CD4-positive, alpha-beta T cell treated with Interleukin-6 for 4 hours (primary cell): ENCODE data around the gene RNASE8.

Source experiments
- DNase-seq: peaks from one replicate; pipeline ENCODE4 v3.0.0-alpha.2; 2020; ENCODE audit warnings: mixed read lengths

Gene RNASE8

DNA sequence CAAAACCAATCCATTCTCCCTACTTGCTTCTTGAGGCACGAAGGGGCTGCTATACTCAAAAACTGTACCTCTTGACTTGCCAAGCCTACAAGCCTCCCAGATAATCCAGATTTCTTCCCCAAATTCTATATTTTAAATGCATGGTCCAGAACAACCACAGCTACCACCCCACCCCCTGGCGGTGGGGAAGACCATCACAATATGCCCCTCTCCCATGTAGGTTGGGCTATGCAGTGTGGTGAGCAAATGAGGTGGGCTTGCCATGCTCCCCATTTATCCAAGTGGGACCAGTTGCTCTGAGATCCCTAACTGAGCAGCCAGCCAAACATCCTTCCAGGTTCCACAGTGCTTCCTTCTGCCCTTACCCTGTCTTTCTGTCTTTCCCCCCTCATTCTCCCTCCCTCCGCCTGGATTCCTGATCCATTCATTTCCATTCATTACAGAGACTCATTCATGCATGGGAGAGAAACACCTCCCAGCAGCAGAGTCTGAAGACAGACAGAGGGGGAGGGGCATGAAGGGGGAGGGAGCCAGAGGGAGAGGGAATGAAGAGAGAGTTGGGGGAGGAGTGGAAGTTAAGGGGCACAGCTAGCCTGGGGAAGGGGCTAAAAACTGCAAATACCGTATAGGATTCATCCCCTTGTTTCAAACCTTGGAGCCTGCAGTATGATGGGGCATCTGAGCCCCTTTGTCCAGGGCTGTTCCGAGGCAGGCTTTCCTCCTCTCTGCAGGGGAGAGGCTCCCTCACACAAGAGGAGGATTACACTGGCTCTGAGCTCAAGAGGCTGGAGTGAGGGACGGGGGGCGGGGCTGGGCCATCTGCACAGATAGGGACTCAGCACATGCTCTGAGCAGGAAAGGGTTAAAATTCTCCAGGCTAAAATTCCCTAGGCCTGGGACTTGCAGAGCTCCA lies 36.4 kb downstream of the RNASE8 start:
- no peak for DNase-seq

DNA sequence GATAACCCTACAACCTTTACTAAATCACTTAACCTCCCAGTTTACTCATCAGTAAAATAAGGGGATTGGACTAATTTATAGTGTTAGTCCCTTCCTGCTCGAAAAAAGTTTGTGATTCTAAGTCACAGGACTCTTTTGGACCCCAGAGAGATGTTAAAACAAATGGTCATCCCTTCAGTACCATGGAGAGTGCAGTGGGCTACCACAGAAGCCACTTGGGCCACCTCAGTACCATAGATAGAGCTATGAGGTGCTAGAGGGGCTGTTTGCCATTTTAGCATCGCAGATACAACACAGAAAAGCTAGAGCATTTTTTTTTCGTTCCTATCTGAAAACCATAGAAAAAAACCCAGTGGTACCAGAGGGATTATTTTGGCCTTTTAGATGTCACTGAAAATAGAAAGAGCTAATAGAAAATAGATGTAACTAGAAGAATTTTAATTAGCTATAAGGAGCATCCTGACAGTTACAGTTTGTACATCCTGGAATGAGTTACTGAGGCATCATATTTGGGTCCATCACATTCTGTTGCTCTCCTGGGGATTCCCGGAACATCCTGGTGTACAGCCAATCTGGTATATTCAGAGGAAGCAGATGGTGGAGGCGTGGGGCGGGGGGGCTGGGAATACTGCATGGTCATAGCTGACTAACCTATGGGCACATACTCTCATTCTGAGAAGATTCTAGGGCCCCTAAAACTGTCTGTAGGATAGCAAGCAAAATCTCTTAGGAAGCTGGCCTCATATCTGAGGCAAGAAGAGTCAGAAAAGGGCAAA lies 38.0 kb downstream of the RNASE8 start:
- no peak for DNase-seq

DNA sequence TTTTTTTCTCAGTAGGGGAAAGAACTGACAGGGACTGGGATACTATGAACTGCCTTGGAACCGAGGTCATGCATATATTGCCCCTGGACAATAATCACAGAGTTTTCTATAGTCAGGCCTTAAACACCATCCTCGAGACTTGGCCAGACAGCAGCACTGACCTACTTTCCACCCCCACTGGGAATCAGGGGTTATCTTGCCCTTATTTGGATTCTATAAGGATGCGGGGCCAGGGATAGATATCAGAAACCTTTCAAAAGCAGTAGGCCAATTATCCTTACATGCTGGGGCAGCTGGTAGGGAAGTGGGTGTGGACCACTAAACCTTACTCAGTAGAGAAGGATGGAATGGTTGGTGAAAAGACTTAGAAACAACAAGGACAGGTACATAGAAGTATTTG lies 38.8 kb downstream of the RNASE8 start:
- DNase-seq = no peak

DNA sequence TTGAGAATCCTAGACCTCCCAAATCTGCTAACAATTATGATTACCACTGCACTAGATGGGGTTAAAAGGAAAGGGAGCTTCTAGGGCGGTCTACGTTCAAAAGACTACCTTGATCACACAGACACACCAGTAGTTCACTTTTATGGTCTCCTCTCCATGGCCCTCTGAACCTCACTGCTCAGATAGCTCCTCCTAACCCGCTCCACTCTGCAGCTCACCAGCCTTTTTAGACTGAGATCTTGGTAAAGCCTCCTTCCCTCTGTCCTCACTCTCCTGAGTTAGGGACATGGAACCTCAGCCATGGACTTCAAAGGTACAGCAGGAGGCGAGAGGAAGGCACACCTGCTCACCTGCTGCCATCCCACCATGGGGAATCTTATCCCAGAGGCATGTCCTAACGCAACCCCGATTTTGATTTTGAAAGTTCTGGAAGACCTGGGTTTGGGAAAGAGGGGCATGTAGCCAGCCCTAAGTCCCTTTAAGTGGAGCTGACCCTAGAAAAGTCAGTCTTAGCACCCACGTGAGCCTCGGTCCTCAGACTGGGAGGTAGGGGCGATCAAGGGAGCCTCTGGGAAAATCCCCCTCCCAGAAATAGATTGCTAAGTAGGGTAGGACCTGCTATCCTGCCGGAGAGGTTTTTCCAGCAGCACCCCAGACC lies 39.5 kb downstream of the RNASE8 start:
- no peak for DNase-seq

DNA sequence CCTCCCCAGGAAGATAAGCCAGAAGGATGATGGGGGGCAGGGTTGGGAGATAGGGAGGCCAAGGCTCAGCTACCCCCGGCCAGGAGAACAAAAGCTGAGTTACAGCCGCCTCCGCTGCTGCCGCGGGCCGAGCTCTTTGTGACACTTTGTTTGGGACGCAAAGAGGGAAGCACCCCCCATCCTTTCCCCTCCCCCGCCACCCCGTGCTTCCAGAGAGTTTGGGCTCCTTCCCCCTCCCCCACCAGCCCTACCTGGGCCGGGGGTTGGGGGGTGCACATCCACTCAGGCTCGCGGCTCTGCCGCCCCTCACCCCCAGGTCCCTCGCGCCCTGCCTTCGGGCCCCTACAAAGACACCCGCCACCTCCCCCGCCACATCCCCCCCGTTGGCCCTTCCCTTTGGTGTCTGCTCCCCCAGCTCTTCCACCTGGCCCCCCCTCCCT lies 40.0 kb downstream of the RNASE8 start:
- peak; percentile 39 for DNase-seq

DNA sequence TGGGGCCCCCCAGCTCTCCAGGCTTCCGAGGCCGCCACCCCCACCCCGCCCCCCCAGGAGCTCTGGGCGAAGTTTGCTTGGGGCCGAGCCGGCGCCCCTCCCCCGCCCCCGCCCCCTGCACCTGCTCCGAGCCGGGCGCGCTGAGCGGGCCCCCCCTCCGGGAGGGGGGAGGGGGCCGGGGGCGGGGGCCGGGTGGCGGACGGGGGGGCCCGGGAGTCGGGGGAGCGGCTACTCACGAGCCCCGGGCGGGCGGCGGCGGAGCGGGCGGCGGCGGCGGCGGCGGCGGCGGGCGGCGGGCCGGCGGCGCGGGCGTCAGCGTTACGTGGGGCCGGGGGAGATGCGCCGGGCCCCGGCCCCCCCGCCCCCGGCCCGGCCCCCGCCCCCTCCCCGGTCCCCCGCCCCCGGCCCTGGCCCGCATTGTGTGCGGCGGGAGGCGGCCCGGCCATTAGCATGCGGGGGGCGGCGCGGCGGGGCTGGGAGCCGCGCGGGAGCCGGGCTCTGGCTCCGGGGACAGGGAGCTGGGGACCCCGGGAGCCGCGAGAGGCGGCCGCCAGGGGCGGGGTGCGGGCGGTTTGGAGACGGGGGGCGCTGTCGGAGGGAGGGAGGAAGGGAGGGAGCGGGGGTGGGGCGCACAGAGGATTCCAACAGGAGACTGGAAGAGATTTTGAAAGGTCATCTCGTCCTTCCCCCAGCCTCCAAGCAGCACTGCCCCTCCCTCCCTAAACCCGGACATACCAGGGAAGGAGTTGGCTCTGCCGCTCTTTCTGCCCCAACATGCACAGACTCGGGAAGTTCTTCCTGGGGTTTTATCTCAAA lies 40.7 kb downstream of the RNASE8 start, which contains the start of gene ZNF219:
Gene ZNF219 (minus strand): TSS at position 580 of the 816 bp plus-strand sequence. CDS start 5,064 bp downstream, outside the sequence.
- peak; percentile 47 for DNase-seq

DNA sequence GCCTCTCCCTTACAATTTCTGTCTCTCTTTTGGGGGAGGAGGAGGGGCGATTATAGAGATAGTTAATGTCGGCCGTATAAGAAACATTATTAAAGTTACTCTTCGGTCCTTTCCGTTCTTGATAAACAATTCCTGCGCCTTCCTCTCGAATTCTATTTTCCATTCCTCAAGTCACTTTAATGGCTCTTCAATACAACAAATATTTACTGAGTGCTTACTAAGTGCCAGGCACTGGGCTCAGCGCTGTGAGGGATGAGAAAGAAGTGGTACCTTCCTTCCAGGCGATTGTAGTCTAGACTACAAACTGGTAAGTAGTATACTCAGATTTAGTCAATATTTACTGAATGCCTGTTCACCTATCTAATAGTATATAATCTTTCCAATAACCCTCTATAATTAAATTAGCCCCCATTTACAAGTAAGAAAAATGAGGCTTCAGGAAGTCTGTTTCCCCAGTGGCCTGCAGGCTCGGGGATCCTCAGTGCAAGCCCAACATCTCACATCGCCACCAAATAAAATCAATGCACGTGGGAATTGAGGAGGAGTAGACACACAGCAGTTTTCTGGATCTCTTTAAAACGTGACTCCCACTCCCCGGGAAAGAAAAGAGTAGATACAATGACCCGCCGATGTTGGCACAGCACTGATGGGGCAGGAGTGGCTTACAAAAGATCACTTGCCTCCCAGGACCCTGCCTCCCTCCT lies 41.4 kb downstream of the RNASE8 start:
- DNase-seq = no peak

DNA sequence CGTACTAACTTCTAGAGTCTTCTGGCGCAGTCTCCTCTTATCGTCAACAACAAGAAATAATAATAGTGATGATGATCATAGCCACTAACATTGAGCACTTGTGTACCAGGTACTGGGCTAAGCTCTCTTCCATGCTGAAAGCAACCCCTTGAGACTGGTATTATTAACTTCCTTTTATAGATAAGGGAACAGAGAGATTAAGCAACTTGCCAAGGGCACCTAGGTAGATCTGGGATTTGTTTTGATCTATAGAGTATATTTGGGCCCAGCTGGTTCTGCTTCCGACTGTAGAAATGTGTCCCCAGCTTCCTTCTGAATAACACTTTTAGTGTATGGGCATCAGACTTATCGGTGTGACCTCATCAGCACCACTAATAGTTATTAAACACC lies 42.0 kb downstream of the RNASE8 start:
- no peak for DNase-seq

DNA sequence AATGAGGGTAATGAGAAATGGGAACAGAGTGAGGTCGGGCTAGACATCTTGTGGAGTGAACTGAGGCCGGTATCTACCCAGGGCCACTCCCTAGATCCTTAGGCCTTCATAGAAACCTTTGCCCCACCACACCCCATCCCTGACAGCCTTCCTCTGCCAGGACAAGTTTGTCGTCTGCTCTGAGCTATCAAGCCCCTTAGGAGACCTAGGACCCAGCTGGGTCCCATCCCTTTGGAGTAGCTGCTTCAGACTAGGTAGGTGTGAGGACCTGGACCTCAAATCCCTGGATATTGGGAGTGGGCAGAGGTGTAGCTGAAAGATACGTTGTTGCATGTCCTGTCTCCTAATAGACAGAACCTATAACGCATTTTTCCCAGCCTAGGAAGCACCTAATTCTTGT lies 43.3 kb downstream of the RNASE8 start, which contains the start of gene TMEM253:
Gene TMEM253 (plus strand): TSS at position 136 of the 400 bp plus-strand sequence. CDS start 278 bp downstream, outside the sequence.
- DNase-seq = no peak

DNA sequence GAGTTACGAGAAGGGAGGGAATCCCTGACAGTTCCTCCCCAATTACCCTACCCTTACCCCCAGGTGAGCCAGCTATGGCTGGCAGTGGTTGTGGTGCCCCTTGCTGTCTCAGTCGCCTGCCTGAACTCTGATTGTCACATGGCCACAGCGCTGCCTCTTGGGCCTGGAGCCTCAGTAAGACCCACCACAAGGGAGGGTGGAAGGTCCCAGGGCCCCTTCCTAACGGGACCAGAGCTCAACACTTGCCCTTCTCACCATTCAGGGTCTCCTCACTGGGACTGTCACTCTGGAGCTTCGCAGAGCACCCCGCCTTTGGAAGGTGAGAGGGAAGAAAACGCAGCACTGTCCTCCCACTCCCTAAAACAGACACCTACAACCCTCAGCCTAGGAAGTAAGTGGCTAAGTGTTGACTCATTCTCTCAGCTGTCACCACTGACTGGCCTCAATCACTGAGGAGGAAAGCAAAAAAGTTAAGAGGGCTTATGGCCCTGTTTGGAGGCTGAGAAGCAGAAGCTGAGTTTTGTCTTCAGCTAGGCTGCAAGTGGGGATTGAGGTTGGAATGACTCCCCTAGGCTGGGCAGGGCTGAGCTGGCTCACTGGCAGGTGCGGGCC lies 44.3 kb downstream of the RNASE8 start:
- DNase-seq = no peak

DNA sequence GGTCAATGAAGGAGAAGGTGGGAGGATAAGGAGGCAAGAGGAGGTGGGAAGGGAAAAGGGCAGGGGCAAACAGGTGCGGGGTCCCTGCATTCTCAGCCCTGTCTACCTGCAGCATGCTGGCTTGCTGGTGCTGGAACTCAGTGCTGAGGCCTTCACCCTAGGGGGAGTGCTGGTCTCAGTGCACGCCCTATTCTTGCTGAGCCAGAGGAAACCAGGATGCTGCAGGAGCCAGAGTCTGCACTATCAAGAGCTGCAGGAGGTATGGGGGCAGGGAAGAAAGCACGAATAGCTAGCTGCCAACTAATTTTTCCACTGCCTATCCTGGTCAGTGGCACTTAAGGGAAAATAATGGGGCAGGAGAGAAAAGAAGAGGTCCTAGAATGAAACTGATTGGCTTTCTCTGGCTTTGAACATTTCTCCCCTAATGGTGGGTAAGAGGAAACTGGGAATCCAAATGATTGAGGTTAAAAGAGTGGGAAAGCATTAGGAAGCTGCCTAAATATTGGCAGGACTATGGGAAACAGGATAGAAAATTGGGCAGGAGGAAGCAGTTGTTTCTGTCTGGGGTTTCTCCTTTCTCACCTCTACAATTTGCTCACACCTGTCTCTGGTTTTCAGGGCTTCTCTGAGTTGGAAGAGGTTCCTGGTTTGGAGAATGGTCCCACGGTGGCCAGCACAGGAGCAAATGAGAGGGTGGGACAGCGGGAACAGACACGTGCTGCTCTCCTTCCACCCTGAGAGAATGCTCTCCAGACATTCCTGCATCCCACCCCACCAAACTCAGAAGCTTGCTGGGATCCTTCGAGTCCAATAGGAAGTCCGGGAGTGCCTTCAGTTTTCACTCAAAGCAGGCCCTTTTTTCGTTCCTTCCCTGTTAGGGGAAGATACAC lies 45.1 kb downstream of the RNASE8 start:
- no peak for DNase-seq

DNA sequence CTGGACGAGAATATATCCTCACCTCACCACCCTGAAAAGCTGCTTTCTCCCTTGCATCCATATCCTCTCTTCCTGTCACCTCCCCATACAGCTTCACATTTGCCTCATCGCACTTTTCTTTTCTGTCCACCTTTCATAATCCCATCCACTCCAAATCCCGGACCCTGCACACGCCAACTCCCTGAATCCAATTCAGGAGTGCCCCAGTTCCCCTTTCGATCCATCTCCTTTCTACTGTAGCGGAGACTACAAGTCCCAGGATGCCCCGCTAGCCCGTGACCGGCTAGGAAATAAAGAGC lies 45.7 kb downstream of the RNASE8 start:
- DNase-seq = no peak

DNA sequence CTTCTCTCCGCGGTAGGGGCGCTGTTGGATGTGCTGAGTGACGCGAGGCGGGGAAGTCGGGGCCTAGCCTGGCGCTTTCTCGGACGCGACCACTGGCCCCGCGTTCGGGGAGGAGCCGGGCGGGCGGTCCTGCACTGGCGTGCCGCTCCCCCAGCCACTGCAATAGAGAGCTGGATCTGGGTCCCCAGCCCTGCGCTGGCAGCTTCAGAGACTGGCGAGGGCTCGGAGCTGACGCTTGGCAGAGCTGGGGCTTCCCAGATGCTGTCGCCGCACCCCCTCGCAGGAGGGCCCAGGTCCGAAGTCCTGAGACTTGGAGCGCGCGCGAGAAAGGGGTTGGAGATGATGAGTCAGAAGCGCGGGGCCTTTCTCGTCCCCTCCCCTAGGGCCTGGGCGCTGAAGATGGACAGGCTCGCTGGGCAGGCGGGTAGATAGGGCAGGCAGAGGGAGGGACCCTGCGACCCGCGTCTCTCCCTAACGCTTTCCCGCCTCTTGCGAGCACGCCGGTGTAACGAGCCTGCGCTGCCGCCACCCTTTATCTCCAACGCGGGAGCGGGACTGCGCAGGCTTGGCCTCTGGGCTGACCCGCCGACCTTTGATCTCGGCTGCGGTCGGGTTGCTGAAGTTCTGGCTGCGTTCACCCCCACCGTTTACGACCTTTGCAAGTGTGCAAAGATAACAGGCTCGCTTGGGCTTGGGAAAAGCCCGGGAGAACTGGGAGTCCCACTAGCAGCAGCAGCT lies 46.3 kb downstream of the RNASE8 start:
- DNase-seq = peak; percentile 95

DNA sequence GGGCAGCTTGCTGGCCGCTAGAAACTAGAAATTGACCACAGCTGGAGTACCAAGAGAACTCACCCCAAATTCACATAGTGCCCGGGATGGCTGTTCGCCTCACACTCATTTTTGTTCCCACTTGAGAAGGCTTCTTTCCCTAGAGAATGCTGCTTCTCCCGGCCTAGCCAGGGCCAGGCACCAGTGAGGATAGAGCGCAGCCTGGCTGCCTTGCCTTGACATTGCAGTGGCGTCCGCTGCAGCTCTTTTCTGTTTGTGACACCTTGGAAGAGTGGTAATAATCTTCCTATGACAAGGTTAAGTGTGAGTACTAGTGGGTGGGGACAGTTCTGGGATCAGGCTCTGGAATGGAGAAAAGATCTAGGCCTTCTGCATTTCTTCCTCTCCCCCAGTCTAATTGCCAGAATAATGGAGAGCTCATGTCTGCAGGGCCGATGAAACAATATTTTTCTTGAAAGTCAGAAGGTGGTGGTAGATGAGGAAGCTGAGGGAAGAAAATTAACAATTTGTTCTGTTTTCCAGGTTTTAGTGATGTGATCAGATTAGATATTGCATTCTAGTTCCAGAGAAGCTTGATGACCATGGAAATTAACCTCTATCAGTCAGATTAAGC lies 46.9 kb downstream of the RNASE8 start:
- peak; percentile 74 for DNase-seq

DNA sequence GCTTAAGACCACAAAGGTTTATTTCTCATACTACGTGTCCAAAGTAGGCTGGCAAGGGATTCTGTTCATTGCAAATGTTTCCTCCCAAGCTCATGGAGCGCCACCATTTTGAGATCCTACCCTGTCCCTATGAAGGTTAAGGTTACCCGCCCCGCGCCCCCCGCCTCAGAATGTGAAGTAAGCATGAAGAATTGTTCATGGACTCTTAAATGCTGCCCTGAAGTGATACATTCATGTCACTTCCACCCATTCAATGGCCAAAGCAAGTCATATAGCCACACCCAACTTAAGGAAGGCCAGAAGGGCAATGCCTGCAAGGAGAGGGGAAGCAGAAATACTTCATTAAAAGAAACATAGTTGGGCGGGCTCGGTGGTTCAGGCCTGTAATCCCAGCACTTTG lies 47.5 kb downstream of the RNASE8 start:
- no peak for DNase-seq

DNA sequence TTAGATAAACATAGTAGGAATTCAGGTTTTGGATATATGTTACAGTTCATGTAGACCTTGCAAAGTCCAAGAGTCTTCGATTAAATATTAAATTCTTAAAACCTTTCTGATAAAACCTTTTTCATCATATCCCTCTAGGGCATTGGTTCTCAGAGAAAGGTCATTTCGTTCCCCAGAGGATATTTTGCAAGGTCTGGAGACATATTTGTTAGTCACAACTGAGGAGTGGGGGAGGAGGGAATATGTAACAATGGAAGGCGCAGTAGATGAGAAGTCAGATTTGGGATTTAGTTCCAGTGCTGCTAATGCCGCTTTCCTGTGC lies 48.5 kb downstream of the RNASE8 start:
- DNase-seq = no peak

DNA sequence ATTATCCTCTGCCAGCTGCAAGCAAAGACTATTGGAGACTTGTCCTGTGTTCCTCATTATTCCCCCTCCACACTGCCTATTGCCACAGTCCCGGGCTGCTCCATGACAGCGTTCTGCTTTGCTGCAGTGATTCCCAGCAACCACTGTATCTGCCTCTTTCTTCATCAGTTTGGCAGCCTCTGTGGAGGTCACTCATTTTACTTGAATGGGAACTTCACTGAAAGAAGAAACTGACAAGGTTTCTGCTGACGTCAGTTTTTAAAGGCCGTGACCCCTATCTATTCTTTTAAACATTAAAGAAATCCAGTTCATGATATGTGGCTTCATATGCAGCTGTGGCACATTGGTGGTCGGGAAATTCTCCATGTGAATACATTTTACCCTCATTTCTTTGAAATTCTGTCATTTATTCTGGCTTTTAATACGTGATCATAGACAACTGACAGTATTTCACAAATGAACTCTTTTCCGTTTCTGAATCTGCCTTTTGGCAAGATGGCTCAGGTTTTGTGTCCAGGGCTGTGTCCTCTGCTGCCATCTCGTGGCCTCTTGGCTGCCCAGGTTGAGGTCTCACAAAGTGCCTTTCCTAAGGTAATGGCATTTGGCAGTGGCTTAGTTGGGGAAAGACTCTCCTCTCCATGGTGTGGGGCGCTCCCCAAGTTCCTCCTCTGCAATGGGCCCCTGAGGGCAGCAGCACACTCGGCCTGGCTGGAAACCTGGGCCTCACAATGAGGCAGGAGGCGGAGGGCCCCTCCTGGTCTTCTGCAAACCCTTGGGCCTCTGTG lies 49.1 kb downstream of the RNASE8 start:
- peak; percentile 84 for DNase-seq

DNA sequence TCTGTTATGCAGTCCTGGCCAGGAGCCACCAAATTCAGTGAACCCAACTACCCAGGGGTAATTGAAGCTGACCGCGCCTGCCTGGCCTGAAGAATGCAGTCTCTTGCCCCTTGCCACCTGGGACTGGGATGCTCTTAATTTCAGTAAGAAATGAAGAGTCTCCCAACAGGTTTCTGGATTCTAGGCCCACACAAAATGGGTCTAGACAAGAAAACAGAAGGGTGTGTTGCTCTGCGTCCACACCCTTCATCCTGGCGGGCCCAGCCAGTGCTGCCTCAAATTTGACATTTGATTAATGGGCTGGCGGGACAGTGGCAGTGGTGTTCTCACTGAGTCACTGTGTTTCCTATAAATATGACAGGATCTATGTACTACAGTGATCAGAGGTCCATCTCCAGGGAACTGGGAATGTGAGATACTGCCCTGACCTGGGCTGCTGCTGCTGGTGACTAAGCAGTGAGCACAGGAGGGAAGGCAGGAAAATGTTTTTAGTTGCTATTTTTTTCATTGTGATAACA lies 49.7 kb downstream of the RNASE8 start:
- no peak for DNase-seq
